ENCODE results near the gene ATP5PD.

- TF ChIP-seq CTCF (IDR thresholded peaks at IDR 0.05) (peak in 4 of 5 experiments; percentile 25 to 62 (median 48)), POLR2A (IDR thresholded peaks at IDR 0.05) (no peak)
These were observed 12.9 kb upstream of the ATP5PD start for GRCh38 chr17:75059369-75060345.
